Measurements from ENCODE around the gene RNFT2. TPM values are rescaled to one million over a fixed set of nuclear protein-coding genes. Genes with fewer than 3 reads are reported as not detected.

Gene RNFT2
- total and polyA plus RNA-seq, 9 donors: 0.88 to 2.1 (median 1.4) TPM

GRCh38 chr12:116821291-116821690 lies 83.2 kb downstream of the RNFT2 start:
- Histone ChIP-seq H3K27me3 (ENCODE audit: control insufficient read depth, insufficient read depth, low read length) (no peaks in the 10 kb centered on the region), H3K4me3 (ENCODE audit: low read length) (no peak overlapping the region), H3K27ac (ENCODE audit: low read length) (no peak overlapping the region), H3K9me3 (replicated peaks; ENCODE audit: control insufficient read depth, low read depth, low read length) (peaks cover 2% of the 10 kb centered on the region), H3K36me3 (ENCODE audit: control insufficient read depth, insufficient read depth, low read length) (no peaks in the 10 kb centered on the region), H3K4me1 (ENCODE audit: control insufficient read depth, insufficient read depth, low read length) (peaks cover 11% of the 10 kb centered on the region)
- WGBS (ENCODE audit: insufficient coverage): 51% methylated on average over 6 of the region's 8 CpGs
- DNase-seq: no peak

- H3K27ac ChIP-seq (ENCODE audit: low read length): no peak overlapping the region
- H3K4me1 ChIP-seq (ENCODE audit: control insufficient read depth, insufficient read depth, low read length): no peaks in the 10 kb centered on the region
- H3K27me3 ChIP-seq (ENCODE audit: control insufficient read depth, insufficient read depth, low read length): no peaks in the 10 kb centered on the region
- peaks cover 2% of the 10 kb centered on the region for H3K9me3 ChIP-seq (replicated peaks; ENCODE audit: control insufficient read depth, low read depth, low read length)
- no peak overlapping the region for H3K4me3 ChIP-seq (ENCODE audit: low read length)
- 83% methylated on average over 1 of the region's 4 CpGs for WGBS (ENCODE audit: insufficient coverage)
- no peaks in the 10 kb centered on the region for H3K36me3 ChIP-seq (ENCODE audit: control insufficient read depth, insufficient read depth, low read length)
- DNase-seq: no peak
Observed at GRCh38 chr12:116827432-116827831, 89.3 kb downstream of the RNFT2 start.

GRCh38 chr12:116832353-116832752 lies 94.2 kb downstream of the RNFT2 start:
- Histone ChIP-seq H3K4me1 (ENCODE audit: control insufficient read depth, insufficient read depth, low read length) (no peaks in the 10 kb centered on the region), H3K27ac (ENCODE audit: low read length) (no peak overlapping the region), H3K4me3 (ENCODE audit: low read length) (no peak overlapping the region), H3K9me3 (replicated peaks; ENCODE audit: control insufficient read depth, low read depth, low read length) (no peaks in the 10 kb centered on the region), H3K27me3 (ENCODE audit: control insufficient read depth, insufficient read depth, low read length) (no peaks in the 10 kb centered on the region), H3K36me3 (ENCODE audit: control insufficient read depth, insufficient read depth, low read length) (no peaks in the 10 kb centered on the region)
- no peak for DNase-seq
- 79% methylated on average over 5 of the region's 6 CpGs for WGBS (ENCODE audit: insufficient coverage)

- no peak for DNase-seq
- no peaks in the 10 kb centered on the region for H3K36me3 ChIP-seq (ENCODE audit: control insufficient read depth, insufficient read depth, low read length)
- H3K4me3 ChIP-seq (ENCODE audit: low read length): no peak overlapping the region
- no peaks in the 10 kb centered on the region for H3K4me1 ChIP-seq (ENCODE audit: control insufficient read depth, insufficient read depth, low read length)
- H3K27me3 ChIP-seq (ENCODE audit: control insufficient read depth, insufficient read depth, low read length): no peaks in the 10 kb centered on the region
- H3K9me3 ChIP-seq (replicated peaks; ENCODE audit: control insufficient read depth, low read depth, low read length): no peaks in the 10 kb centered on the region
- no peak overlapping the region for H3K27ac ChIP-seq (ENCODE audit: low read length)
- WGBS (ENCODE audit: insufficient coverage): 73% methylated on average over 3 of the region's 10 CpGs
Observed at GRCh38 chr12:116833474-116833873, 95.4 kb downstream of the RNFT2 start.

GRCh38 chr12:116835484-116835883 lies 97.4 kb downstream of the RNFT2 start:
- Histone ChIP-seq H3K27me3 (ENCODE audit: control insufficient read depth, insufficient read depth, low read length) (no peaks in the 10 kb centered on the region), H3K36me3 (ENCODE audit: control insufficient read depth, insufficient read depth, low read length) (no peaks in the 10 kb centered on the region), H3K27ac (ENCODE audit: low read length) (no peak overlapping the region), H3K4me1 (ENCODE audit: control insufficient read depth, insufficient read depth, low read length) (no peaks in the 10 kb centered on the region), H3K4me3 (ENCODE audit: low read length) (no peak overlapping the region), H3K9me3 (replicated peaks; ENCODE audit: control insufficient read depth, low read depth, low read length) (no peaks in the 10 kb centered on the region)
- DNase-seq: no peak
- WGBS (ENCODE audit: insufficient coverage): 62% methylated on average over 1 of the region's 1 CpG

- H3K4me1 ChIP-seq (ENCODE audit: control insufficient read depth, insufficient read depth, low read length): no peaks in the 10 kb centered on the region
- no peak overlapping the region for H3K4me3 ChIP-seq (ENCODE audit: low read length)
- WGBS (ENCODE audit: insufficient coverage): 58% methylated on average over 6 of the region's 9 CpGs
- H3K27me3 ChIP-seq (ENCODE audit: control insufficient read depth, insufficient read depth, low read length): no peaks in the 10 kb centered on the region
- no peak for DNase-seq
- no peaks in the 10 kb centered on the region for H3K36me3 ChIP-seq (ENCODE audit: control insufficient read depth, insufficient read depth, low read length)
- H3K9me3 ChIP-seq (replicated peaks; ENCODE audit: control insufficient read depth, low read depth, low read length): no peaks in the 10 kb centered on the region
- no peak overlapping the region for H3K27ac ChIP-seq (ENCODE audit: low read length)
Observed at GRCh38 chr12:116837097-116837496, 99.0 kb downstream of the RNFT2 start.

- H3K4me3 ChIP-seq (ENCODE audit: low read length): no peak overlapping the region
- no peaks in the 10 kb centered on the region for H3K9me3 ChIP-seq (replicated peaks; ENCODE audit: control insufficient read depth, low read depth, low read length)
- H3K4me1 ChIP-seq (ENCODE audit: control insufficient read depth, insufficient read depth, low read length): no peaks in the 10 kb centered on the region
- no CpG with 5 or more reads among the region's 4 CpGs for WGBS (ENCODE audit: insufficient coverage)
- H3K36me3 ChIP-seq (ENCODE audit: control insufficient read depth, insufficient read depth, low read length): no peaks in the 10 kb centered on the region
- H3K27ac ChIP-seq (ENCODE audit: low read length): no peak overlapping the region
- no peak for DNase-seq
- H3K27me3 ChIP-seq (ENCODE audit: control insufficient read depth, insufficient read depth, low read length): no peaks in the 10 kb centered on the region
Observed at GRCh38 chr12:116838365-116838764, 100.2 kb downstream of the RNFT2 start.

GRCh38 chr12:116839287-116839830 lies 101.2 kb downstream of the RNFT2 start:
- no peaks in the 10 kb centered on the region for H3K9me3 ChIP-seq (replicated peaks; ENCODE audit: control insufficient read depth, low read depth, low read length)
- H3K27ac ChIP-seq (ENCODE audit: low read length): no peak overlapping the region
- no peaks in the 10 kb centered on the region for H3K36me3 ChIP-seq (ENCODE audit: control insufficient read depth, insufficient read depth, low read length)
- 92% methylated on average over 2 of the region's 3 CpGs for WGBS (ENCODE audit: insufficient coverage)
- H3K4me3 ChIP-seq (ENCODE audit: low read length): no peak overlapping the region
- no peaks in the 10 kb centered on the region for H3K27me3 ChIP-seq (ENCODE audit: control insufficient read depth, insufficient read depth, low read length)
- no peak for DNase-seq
- no peaks in the 10 kb centered on the region for H3K4me1 ChIP-seq (ENCODE audit: control insufficient read depth, insufficient read depth, low read length)

GRCh38 chr12:116843085-116843484 lies 105.0 kb downstream of the RNFT2 start:
- H3K27ac ChIP-seq (ENCODE audit: low read length): no peak overlapping the region
- H3K9me3 ChIP-seq (replicated peaks; ENCODE audit: control insufficient read depth, low read depth, low read length): no peaks in the 10 kb centered on the region
- H3K4me3 ChIP-seq (ENCODE audit: low read length): no peak overlapping the region
- no peaks in the 10 kb centered on the region for H3K4me1 ChIP-seq (ENCODE audit: control insufficient read depth, insufficient read depth, low read length)
- no peak for DNase-seq
- 83% methylated on average over 2 of the region's 6 CpGs for WGBS (ENCODE audit: insufficient coverage)
- H3K36me3 ChIP-seq (ENCODE audit: control insufficient read depth, insufficient read depth, low read length): no peaks in the 10 kb centered on the region
- no peaks in the 10 kb centered on the region for H3K27me3 ChIP-seq (ENCODE audit: control insufficient read depth, insufficient read depth, low read length)

GRCh38 chr12:116849216-116849615 lies 111.1 kb downstream of the RNFT2 start:
- WGBS (ENCODE audit: insufficient coverage): 90% methylated on average over 23 of the region's 23 CpGs
- H3K36me3 ChIP-seq (ENCODE audit: control insufficient read depth, insufficient read depth, low read length): no peaks in the 10 kb centered on the region

GRCh38 chr12:116852303-116852702 lies 114.2 kb downstream of the RNFT2 start:
- peaks cover 2% of the 10 kb centered on the region for H3K27me3 ChIP-seq (ENCODE audit: control insufficient read depth, insufficient read depth, low read length)

More at GRCh38 chr12:116849216-116849615, 111.1 kb downstream of the RNFT2 start:
- Histone ChIP-seq H3K27ac (ENCODE audit: low read length) (no peak overlapping the region), H3K9me3 (replicated peaks; ENCODE audit: control insufficient read depth, low read depth, low read length) (no peaks in the 10 kb centered on the region), H3K4me1 (ENCODE audit: control insufficient read depth, insufficient read depth, low read length) (no peaks in the 10 kb centered on the region), H3K4me3 (ENCODE audit: low read length) (no peak overlapping the region), H3K27me3 (ENCODE audit: control insufficient read depth, insufficient read depth, low read length) (no peaks in the 10 kb centered on the region)
- no peak for DNase-seq

More at GRCh38 chr12:116852303-116852702, 114.2 kb downstream of the RNFT2 start:
- H3K9me3 ChIP-seq (replicated peaks; ENCODE audit: control insufficient read depth, low read depth, low read length): no peaks in the 10 kb centered on the region
- H3K36me3 ChIP-seq (ENCODE audit: control insufficient read depth, insufficient read depth, low read length): no peaks in the 10 kb centered on the region
- H3K4me3 ChIP-seq (ENCODE audit: low read length): no peak overlapping the region
- H3K27ac ChIP-seq (ENCODE audit: low read length): no peak overlapping the region
- no peaks in the 10 kb centered on the region for H3K4me1 ChIP-seq (ENCODE audit: control insufficient read depth, insufficient read depth, low read length)
- DNase-seq: no peak
- 89% methylated on average over 3 of the region's 6 CpGs for WGBS (ENCODE audit: insufficient coverage)
